Gastrocnemius medialis (tissue), 4 donors: ENCODE data around the gene FHOD3.

Experiments used
- POLR2A ChIP-seq, 2 donors: fragments of 450-650 bp; IDR thresholded peaks; one replicate each; pipeline ENCODE4 v1.6.1; 2017; ENCODE audit warnings: antibody characterized with exemption in 2 of 2, mild to moderate bottlenecking in 2 of 2, moderate library complexity in 2 of 2
- TF ChIP-seq, protein P1 (sequence below), 5 experiments: fragments of 450-650 bp in 3 of 5; fragments of 200-600 bp in 2 of 5; sonication (generic) in 2 of 5; IDR thresholded peaks in 4 of 5; conservative IDR thresholded peaks in 1 of 5; 1 replicate in 4 of 5; 2 replicates in 1 of 5; pipeline ENCODE4 v1.5.1; 2016 to 2019; ENCODE audit warnings: antibody characterized with exemption in 5 of 5, mild to moderate bottlenecking in 3 of 5, moderate library complexity in 3 of 5

DNA sequence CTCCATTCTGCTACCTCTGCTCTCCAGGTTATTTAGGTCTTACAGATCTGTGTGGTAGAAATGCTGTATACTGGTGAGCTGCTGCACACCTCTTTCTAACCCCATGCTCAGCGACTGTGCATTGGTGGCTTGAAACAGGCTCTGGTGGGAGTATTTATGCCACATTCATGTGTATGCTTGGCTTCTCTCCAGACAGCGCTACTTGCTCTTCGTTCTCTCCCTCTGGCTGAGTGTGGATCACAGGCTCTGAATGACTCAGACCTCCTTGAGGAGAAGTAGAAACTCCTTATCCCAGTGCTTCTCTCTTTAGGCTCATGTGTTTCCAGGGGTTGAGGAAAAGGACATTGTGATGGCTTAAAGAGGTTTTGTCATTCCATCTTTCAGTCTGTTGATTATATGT, 54.9 kb downstream of the FHOD3 start:
- TF ChIP-seq, protein P1, sequence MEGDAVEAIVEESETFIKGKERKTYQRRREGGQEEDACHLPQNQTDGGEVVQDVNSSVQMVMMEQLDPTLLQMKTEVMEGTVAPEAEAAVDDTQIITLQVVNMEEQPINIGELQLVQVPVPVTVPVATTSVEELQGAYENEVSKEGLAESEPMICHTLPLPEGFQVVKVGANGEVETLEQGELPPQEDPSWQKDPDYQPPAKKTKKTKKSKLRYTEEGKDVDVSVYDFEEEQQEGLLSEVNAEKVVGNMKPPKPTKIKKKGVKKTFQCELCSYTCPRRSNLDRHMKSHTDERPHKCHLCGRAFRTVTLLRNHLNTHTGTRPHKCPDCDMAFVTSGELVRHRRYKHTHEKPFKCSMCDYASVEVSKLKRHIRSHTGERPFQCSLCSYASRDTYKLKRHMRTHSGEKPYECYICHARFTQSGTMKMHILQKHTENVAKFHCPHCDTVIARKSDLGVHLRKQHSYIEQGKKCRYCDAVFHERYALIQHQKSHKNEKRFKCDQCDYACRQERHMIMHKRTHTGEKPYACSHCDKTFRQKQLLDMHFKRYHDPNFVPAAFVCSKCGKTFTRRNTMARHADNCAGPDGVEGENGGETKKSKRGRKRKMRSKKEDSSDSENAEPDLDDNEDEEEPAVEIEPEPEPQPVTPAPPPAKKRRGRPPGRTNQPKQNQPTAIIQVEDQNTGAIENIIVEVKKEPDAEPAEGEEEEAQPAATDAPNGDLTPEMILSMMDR (IDR thresholded peaks at IDR 0.05 in 4 of 5, conservative IDR thresholded peaks at IDR 0.05 in 1 of 5) = no peak
- TF ChIP-seq POLR2A (IDR thresholded peaks at IDR 0.05) = no peak
